22Rv1 (cell line): ENCODE data around the gene COQ9.
"Not testable (repeated sequence)": the region's sequence is repeated elsewhere in the genome, so short reads cannot be mapped to it uniquely, and the experiment has no call there.

Experiments
- H3K27ac ChIP-seq: fragments of 450-650 bp; 2 replicates; pipeline ENCODE4 v1.5.1; 2017
- ZFX ChIP-seq: fragments of 450-650 bp; IDR thresholded peaks from 2 replicates; pipeline ENCODE4 v1.6.1; 2017; ENCODE audit warnings: antibody characterized with exemption, borderline replicate concordance
- TF ChIP-seq, protein P1 (sequence below): fragments of 450-650 bp; IDR thresholded peaks from 2 replicates; pipeline ENCODE4 v1.5.1; 2017; ENCODE audit warnings: mild to moderate bottlenecking

COQ9 gene, protein sequence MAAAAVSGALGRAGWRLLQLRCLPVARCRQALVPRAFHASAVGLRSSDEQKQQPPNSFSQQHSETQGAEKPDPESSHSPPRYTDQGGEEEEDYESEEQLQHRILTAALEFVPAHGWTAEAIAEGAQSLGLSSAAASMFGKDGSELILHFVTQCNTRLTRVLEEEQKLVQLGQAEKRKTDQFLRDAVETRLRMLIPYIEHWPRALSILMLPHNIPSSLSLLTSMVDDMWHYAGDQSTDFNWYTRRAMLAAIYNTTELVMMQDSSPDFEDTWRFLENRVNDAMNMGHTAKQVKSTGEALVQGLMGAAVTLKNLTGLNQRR

DNA sequence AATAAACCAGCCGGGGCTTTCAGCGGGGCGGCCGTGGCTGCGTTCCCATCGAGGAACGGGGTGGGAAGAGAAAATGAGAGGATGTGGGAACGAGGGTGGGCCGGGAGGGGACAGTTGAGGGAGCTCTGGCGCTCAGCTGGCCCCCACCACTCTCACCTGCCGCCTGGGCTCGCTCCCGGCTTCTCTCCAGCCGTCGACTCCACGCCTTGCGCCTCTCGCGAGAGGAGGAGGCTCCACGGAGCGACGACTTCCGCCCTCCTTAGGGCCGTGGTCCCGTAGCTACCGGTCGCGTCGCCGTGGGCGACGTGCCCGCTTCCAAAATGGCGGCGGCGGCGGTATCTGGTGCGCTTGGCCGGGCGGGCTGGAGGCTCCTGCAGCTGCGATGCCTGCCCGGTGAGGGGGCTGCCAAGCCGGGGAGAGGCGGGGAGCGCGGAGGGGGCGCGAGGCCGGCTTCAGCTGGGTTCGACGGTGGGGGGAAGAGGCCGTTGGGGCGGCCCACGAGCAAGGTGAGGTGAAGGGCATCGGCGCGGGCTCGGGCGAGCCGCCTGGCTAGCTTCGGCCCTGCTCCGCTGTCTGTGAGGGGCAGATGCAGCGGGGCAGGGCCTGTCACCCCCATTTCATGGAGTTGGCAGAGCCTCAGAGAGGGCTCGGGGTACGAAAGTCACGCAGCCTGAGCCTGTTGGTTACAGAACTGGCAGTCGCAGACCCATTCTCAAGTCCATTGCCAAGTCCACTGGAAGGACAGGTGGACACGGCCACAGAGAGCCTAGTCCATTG, at the start of gene COQ9, which contains the start of gene CIAPIN1:
COQ9 (plus strand) TSS at position 294 of the 777 bp plus-strand sequence; CDS start at position 321, 27 bp downstream.
CIAPIN1 (minus strand) TSS at position 200 of the 777 bp plus-strand sequence. CDS start 6,457 bp downstream, outside the sequence.
- no peak for TF ChIP-seq ZFX
- TF ChIP-seq, protein P1, sequence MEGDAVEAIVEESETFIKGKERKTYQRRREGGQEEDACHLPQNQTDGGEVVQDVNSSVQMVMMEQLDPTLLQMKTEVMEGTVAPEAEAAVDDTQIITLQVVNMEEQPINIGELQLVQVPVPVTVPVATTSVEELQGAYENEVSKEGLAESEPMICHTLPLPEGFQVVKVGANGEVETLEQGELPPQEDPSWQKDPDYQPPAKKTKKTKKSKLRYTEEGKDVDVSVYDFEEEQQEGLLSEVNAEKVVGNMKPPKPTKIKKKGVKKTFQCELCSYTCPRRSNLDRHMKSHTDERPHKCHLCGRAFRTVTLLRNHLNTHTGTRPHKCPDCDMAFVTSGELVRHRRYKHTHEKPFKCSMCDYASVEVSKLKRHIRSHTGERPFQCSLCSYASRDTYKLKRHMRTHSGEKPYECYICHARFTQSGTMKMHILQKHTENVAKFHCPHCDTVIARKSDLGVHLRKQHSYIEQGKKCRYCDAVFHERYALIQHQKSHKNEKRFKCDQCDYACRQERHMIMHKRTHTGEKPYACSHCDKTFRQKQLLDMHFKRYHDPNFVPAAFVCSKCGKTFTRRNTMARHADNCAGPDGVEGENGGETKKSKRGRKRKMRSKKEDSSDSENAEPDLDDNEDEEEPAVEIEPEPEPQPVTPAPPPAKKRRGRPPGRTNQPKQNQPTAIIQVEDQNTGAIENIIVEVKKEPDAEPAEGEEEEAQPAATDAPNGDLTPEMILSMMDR = no peak
- peak within 1 kb of the TSS; percentile 80 for H3K27ac ChIP-seq

DNA sequence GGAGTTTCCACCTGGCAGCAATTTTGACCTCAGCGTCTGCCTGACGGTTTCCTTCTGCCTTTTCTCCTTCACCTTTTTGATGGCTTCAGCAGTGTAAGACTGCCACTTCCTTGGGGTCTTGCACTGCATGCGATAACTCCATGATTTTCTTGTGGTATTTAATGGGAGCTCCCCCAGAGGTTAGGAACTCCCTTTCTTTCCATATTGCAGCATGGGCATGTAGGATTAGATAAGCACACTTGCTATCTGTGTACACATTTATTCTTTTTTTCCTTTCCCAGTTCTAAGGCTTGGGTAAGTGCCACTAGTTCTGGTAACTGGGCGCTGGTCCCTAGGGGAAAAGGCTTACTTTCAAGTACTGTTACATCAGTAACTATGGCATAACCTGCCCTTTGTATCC, 49.8 kb upstream of the COQ9 start:
- H3K27ac ChIP-seq = not testable (repeated sequence)

- TF ChIP-seq, protein P1 = no peak
- TF ChIP-seq ZFX = no peak
- H3K27ac ChIP-seq = no peak overlapping the region
These were observed 45.2 kb upstream of the COQ9 start for GRCh38 chr16:57401943-57402640.

GRCh38 chr16:57403965-57404817, 43.1 kb upstream of the COQ9 start, which contains the start of gene CCL17:
CCL17 (plus strand) TSS chr16:57404767; CDS start chr16:57413933, 9,166 bp downstream.
- TF ChIP-seq ZFX = no peak
- TF ChIP-seq, protein P1 = no peak
- H3K27ac ChIP-seq = no peak within 1 kb of the TSS

- TF ChIP-seq, protein P1 = no peak
- no peak for TF ChIP-seq ZFX
These were observed 42.2 kb upstream of the COQ9 start for GRCh38 chr16:57405097-57405496.

GRCh38 chr16:57406881-57407280, 40.4 kb upstream of the COQ9 start:
- no peak overlapping the region for H3K27ac ChIP-seq
- TF ChIP-seq ZFX = no peak
- TF ChIP-seq, protein P1 = no peak

More at GRCh38 chr16:57405097-57405496, 42.2 kb upstream of the COQ9 start:
- no peak overlapping the region for H3K27ac ChIP-seq
